GM15510 (cell line): Measurements from ENCODE around the gene TK2.

ENCODE experiments used
- POLR2A ChIP-seq: IDR thresholded peaks from 3 replicates; pipeline ENCODE4 v1.6.1; 2011; ENCODE audit warnings: borderline replicate concordance; ENCODE audit not compliant: insufficient read length; ENCODE audit errors: extremely low read depth

Gene TK2

DNA sequence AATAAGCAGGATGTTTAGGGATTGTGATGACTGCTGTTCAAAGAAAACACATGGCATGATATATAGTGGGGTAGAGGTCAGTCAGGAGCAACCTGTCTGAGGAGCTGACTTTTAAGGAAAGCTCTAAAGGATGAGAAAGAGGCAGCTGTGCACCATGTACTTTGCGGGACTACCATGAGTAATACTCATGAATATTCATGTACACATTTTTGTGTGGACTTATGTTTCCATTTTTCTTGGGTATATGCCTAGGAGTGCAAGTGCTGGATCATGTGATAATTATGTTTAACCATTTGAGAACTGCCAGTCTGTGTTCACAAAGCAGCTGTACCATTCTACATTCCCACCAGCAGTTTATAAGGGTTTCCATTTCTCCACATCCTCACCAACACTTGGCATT, 87.0 kb downstream of the TK2 start:
- no peak for TF ChIP-seq POLR2A

DNA sequence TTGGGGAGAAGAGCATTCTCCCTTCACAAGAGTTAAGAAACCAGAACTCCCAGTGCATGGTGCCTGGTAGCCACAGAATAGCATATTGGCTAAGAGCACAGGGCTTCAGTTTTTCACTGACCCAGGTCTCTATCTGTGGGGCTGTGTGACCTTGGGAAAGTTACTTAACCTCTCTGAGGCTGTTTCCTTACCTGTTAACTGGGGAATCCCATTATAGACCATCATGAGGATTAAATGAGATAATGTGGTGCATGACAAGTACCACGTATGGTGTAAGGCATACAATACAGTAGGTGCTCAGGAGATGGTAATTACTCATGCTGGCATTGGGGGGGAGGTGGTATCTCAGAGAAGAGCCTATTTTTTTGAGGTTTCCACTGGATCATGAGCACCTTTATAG, 89.2 kb downstream of the TK2 start:
- TF ChIP-seq POLR2A, result no peak

DNA sequence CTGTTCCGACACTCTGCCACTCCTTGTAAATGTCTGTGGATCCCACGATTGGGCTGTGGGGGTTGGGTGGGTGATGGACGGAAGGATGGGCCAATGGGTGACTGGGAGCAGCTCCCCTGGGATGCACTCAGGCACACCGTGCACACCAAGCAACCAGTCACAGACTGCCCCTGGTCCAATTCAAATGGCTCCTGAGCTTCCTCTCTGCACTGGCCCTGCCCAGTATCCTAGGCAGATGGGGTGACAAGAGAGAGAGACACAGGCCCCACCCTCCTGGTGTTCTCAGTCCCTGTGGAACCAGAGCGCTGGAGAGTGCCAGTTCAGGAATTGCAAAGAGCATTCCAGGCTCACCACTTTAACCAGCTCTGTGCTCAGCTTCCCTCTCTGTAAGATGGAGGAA, 90.0 kb downstream of the TK2 start:
- TF ChIP-seq POLR2A, result no peak

DNA sequence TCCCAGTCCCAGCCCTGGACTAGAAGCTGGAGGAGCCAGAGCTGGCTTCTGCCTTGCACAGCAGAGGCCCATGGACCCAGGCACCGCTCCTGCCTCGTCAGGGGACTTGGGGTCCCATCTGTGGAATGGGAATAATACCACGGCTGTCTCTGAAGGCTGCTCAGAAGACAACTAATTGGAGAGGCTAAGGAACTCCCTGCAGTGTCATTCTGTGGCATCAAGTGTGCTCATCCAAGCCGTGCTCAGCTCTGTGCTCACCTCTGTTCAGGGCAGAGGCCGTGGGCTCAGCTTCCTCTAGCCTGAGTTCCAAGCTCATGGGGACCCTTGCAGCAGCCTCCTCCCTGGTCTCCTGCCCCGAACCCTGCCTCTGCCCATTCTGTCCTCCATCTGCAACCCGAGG, 91.1 kb downstream of the TK2 start:
- no peak for TF ChIP-seq POLR2A

DNA sequence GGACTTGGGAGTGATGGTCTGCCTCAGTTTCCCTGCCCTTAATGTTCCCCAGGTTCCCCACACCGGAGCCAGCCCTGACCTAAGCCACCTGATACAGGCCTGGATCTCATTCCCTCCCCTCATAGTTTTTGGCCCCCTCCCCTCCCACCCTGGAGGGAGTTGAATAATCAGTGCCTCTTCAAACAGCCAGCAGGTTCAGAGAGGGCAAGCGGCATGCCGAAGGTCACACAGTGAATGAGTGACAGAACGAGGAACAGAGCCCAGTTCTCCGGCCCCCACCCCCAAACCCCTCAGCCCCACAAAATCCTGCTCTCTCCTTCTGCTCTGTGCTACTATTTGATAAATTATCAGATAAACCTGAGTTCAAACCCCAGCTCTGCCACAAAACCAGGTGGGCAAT, 91.6 kb downstream of the TK2 start:
- TF ChIP-seq POLR2A, result no peak
